Measurements from ENCODE around the gene AGTPBP1.

AGTPBP1 gene

DNA sequence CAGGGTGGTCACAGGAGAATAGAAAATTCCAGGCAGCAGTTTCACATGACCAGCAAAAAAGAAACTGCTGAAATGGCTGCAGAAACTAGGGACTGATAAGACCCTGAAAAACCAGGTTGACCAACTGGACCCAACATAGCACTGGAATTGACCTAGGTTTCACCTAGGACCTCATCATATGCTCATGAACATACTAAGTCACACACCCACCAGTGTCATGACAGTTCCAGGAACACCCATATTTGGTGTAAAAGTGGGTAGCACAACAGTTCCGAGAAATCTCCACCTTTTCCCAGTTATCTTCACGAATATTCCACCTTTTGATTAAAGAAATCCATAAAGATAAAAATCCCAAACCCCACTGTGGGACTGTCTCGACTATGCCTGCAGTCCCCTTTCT lies 182.2 kb downstream of the AGTPBP1 start:
- no peaks in the 10 kb centered on the region for H3K4me1 ChIP-seq (ENCODE audit: insufficient read depth, low read length, poor library complexity, severe bottlenecking)
- H4K20me1 ChIP-seq (ENCODE audit: insufficient read depth, low read length, poor library complexity, severe bottlenecking) = no peaks in the 10 kb centered on the region
- no peaks in the 10 kb centered on the region for H3K9me2 ChIP-seq (replicated peaks; ENCODE audit: low read depth, low read length)
- no peak overlapping the region for H2AFZ ChIP-seq (ENCODE audit: low read length)
- no peak overlapping the region for H3K4me3 ChIP-seq (ENCODE audit: low read length, poor library complexity, severe bottlenecking)
- no peaks in the 10 kb centered on the region for H3K27me3 ChIP-seq (ENCODE audit: insufficient read depth, low read length, poor library complexity, severe bottlenecking)
- H3K36me3 ChIP-seq (ENCODE audit: insufficient read depth, low read length) = no peaks in the 10 kb centered on the region
- H3K4me2 ChIP-seq (ENCODE audit: low read depth, low read length, poor library complexity, severe bottlenecking) = no peak overlapping the region
- H3F3A ChIP-seq (ENCODE audit: low read depth) = no peaks in the 10 kb centered on the region
- H3K79me2 ChIP-seq (ENCODE audit: insufficient read depth, low read length) = no peaks in the 10 kb centered on the region
- TF ChIP-seq EZH2phosphoT487 (IDR thresholded peaks at IDR 0.05; ENCODE audit: borderline replicate concordance) = no peak
- TF ChIP-seq, protein P1, sequence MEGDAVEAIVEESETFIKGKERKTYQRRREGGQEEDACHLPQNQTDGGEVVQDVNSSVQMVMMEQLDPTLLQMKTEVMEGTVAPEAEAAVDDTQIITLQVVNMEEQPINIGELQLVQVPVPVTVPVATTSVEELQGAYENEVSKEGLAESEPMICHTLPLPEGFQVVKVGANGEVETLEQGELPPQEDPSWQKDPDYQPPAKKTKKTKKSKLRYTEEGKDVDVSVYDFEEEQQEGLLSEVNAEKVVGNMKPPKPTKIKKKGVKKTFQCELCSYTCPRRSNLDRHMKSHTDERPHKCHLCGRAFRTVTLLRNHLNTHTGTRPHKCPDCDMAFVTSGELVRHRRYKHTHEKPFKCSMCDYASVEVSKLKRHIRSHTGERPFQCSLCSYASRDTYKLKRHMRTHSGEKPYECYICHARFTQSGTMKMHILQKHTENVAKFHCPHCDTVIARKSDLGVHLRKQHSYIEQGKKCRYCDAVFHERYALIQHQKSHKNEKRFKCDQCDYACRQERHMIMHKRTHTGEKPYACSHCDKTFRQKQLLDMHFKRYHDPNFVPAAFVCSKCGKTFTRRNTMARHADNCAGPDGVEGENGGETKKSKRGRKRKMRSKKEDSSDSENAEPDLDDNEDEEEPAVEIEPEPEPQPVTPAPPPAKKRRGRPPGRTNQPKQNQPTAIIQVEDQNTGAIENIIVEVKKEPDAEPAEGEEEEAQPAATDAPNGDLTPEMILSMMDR (conservative IDR thresholded peaks at IDR 0.05; ENCODE audit: low read length) = no peak
- no peak overlapping the region for H3K9ac ChIP-seq (ENCODE audit: low read depth, low read length, poor library complexity, severe bottlenecking)
- no peaks in the 10 kb centered on the region for H3K9me3 ChIP-seq (ENCODE audit: insufficient read depth, low read depth, low read length)

DNA sequence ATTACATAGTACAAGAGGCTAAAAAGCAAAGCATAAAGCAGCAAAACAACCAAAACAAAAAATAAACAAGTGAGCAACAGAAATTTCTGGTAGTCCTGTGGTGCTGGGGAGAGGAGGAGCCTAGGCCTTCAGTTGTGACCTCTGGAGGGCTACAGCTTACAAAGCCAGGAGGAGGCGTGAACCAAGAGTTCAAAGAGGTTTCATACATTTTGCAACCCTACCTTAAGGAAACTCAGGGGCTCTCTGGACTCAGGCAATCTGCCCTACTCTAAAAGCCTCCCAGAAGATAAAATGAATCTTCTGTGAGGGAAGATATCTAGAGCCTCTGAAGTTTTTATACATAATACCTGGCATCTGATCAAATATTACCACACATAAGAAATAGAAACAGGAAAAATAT lies 187.4 kb downstream of the AGTPBP1 start:
- Histone ChIP-seq H3K9me2 (replicated peaks; ENCODE audit: low read depth, low read length) (no peaks in the 10 kb centered on the region), H3K4me1 (ENCODE audit: insufficient read depth, low read length, poor library complexity, severe bottlenecking) (peaks cover 11% of the 10 kb centered on the region), H3K79me2 (ENCODE audit: insufficient read depth, low read length) (no peaks in the 10 kb centered on the region), H3K9ac (ENCODE audit: low read depth, low read length, poor library complexity, severe bottlenecking) (no peak overlapping the region), H3K36me3 (ENCODE audit: insufficient read depth, low read length) (no peaks in the 10 kb centered on the region), H3K4me3 (ENCODE audit: low read length, poor library complexity, severe bottlenecking) (no peak overlapping the region), H2AFZ (ENCODE audit: low read length) (no peak overlapping the region), H4K20me1 (ENCODE audit: insufficient read depth, low read length, poor library complexity, severe bottlenecking) (no peaks in the 10 kb centered on the region), H3K27me3 (ENCODE audit: insufficient read depth, low read length, poor library complexity, severe bottlenecking) (no peaks in the 10 kb centered on the region), H3K9me3 (ENCODE audit: insufficient read depth, low read depth, low read length) (no peaks in the 10 kb centered on the region), H3K4me2 (ENCODE audit: low read depth, low read length, poor library complexity, severe bottlenecking) (no peak overlapping the region), H3F3A (ENCODE audit: low read depth) (no peaks in the 10 kb centered on the region)
- TF ChIP-seq EZH2phosphoT487 (IDR thresholded peaks at IDR 0.05; ENCODE audit: borderline replicate concordance) = no peak
- TF ChIP-seq, protein P1 (conservative IDR thresholded peaks at IDR 0.05; ENCODE audit: low read length) = no peak

DNA sequence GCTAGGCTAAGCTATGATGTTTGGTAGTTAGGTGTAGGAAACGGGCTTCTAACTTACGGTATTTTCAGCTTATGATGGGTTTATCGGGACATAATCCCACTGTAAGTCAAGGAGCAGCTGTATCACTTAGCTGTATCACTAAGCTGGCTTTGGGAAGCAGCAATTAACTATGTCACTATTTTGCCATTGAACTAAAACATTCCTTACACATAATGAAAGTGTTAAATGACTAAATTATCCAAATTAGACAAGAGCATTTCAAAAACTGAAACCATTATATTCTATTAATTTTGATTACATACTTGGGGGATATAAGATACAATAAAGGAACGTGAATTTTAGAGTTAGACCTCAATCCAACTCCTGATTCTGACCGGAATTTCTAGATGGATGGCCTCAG lies 188.3 kb downstream of the AGTPBP1 start:
- Histone ChIP-seq H2AFZ (ENCODE audit: low read length) (no peak overlapping the region), H3K4me3 (ENCODE audit: low read length, poor library complexity, severe bottlenecking) (no peak overlapping the region), H3K27me3 (ENCODE audit: insufficient read depth, low read length, poor library complexity, severe bottlenecking) (no peaks in the 10 kb centered on the region), H3F3A (ENCODE audit: low read depth) (no peaks in the 10 kb centered on the region), H3K9me2 (replicated peaks; ENCODE audit: low read depth, low read length) (no peaks in the 10 kb centered on the region), H3K4me1 (ENCODE audit: insufficient read depth, low read length, poor library complexity, severe bottlenecking) (peaks cover 11% of the 10 kb centered on the region), H3K79me2 (ENCODE audit: insufficient read depth, low read length) (no peaks in the 10 kb centered on the region), H4K20me1 (ENCODE audit: insufficient read depth, low read length, poor library complexity, severe bottlenecking) (no peaks in the 10 kb centered on the region), H3K9me3 (ENCODE audit: insufficient read depth, low read depth, low read length) (no peaks in the 10 kb centered on the region), H3K4me2 (ENCODE audit: low read depth, low read length, poor library complexity, severe bottlenecking) (no peak overlapping the region), H3K9ac (ENCODE audit: low read depth, low read length, poor library complexity, severe bottlenecking) (no peak overlapping the region), H3K36me3 (ENCODE audit: insufficient read depth, low read length) (no peaks in the 10 kb centered on the region)
- no peak for TF ChIP-seq EZH2phosphoT487 (IDR thresholded peaks at IDR 0.05; ENCODE audit: borderline replicate concordance)
- TF ChIP-seq, protein P1 (conservative IDR thresholded peaks at IDR 0.05; ENCODE audit: low read length) = no peak

Measured in Loucy (cell line).